H9 (cell line): Measurements from ENCODE around the gene RPLP2. TPM values are rescaled to one million over a fixed set of nuclear protein-coding genes. Genes with fewer than 3 reads are reported as not detected.

Experiments
- DNase-seq: peaks from one replicate; pipeline ENCODE4 v3.0.0-alpha.2; 2017
- H2AFZ ChIP-seq: one replicate; pipeline ENCODE4 v1.6.1; 2013; ENCODE audit warnings: mild to moderate bottlenecking, low read length, control low read depth, moderate library complexity
- H2AK5ac ChIP-seq: 2 replicates; pipeline ENCODE4 v1.6.1; 2013; ENCODE audit warnings: low read length, control low read depth, mixed read lengths; ENCODE audit not compliant: insufficient read length
- H2BK120ac ChIP-seq: one replicate; pipeline ENCODE4 v1.6.1; 2013; ENCODE audit warnings: low read depth, mild to moderate bottlenecking, low read length, control low read depth, inconsistent platforms; ENCODE audit not compliant: poor library complexity, severe bottlenecking
- H2BK12ac ChIP-seq: 2 replicates; pipeline ENCODE4 v1.6.1; 2013; ENCODE audit warnings: low read length, control low read depth, mixed read lengths, low read depth; ENCODE audit not compliant: insufficient read length
- H2BK15ac ChIP-seq: 2 replicates; pipeline ENCODE4 v1.6.1; 2013; ENCODE audit warnings: low read depth, low read length, control low read depth
- H2BK20ac ChIP-seq: one replicate; pipeline ENCODE4 v1.6.1; 2013; ENCODE audit warnings: low read depth, mild to moderate bottlenecking, low read length, control low read depth, inconsistent platforms; ENCODE audit not compliant: poor library complexity, severe bottlenecking
- H2BK5ac ChIP-seq: 2 replicates; pipeline ENCODE4 v1.6.1; 2013; ENCODE audit warnings: low read length, control low read depth, mixed read lengths; ENCODE audit not compliant: insufficient read length
- H3K14ac ChIP-seq: 2 replicates; pipeline ENCODE4 v1.6.1; 2013; ENCODE audit warnings: low read length, control low read depth; ENCODE audit not compliant: insufficient read depth
- H3K18ac ChIP-seq: 2 replicates; pipeline ENCODE4 v1.6.1; 2013; ENCODE audit warnings: low read depth, mild to moderate bottlenecking, mixed read lengths, low read length, control low read depth; ENCODE audit not compliant: insufficient read length
- H3K23ac ChIP-seq: 2 replicates; pipeline ENCODE4 v1.6.1; 2013; ENCODE audit warnings: low read length, control low read depth, mixed read lengths, low read depth; ENCODE audit not compliant: insufficient read length
- H3K23me2 ChIP-seq: 2 replicates; pipeline ENCODE4 v1.6.1; 2013; ENCODE audit warnings: low read depth, mild to moderate bottlenecking, mixed read lengths, low read length, control low read depth; ENCODE audit not compliant: insufficient read length, poor library complexity, severe bottlenecking
- H3K27ac ChIP-seq: 2 replicates; pipeline ENCODE4 v1.5.1; 2013; ENCODE audit warnings: low read length, control low read depth, mixed read lengths, low read depth; ENCODE audit not compliant: insufficient read length
- H3K27me3 ChIP-seq: 2 replicates; pipeline ENCODE4 v1.6.1; 2013; ENCODE audit warnings: low read length, control low read depth, inconsistent platforms; ENCODE audit not compliant: insufficient read depth
- H3K4ac ChIP-seq: 2 replicates; pipeline ENCODE4 v1.6.1; 2013; ENCODE audit warnings: low read depth, mild to moderate bottlenecking, control low read depth, inconsistent platforms, low read length, moderate library complexity
- H3K4me1 ChIP-seq: 2 replicates; pipeline ENCODE4 v1.6.1; 2013; ENCODE audit warnings: low read length, control low read depth, inconsistent platforms; ENCODE audit not compliant: insufficient read depth
- H3K4me2 ChIP-seq: 2 replicates; pipeline ENCODE4 v1.6.1; 2013; ENCODE audit warnings: low read length, control low read depth, mixed read lengths; ENCODE audit not compliant: insufficient read length, insufficient read depth
- H3K56ac ChIP-seq: 2 replicates; pipeline ENCODE4 v1.6.1; 2013; ENCODE audit warnings: low read depth, mild to moderate bottlenecking, mixed read lengths, low read length, control low read depth; ENCODE audit not compliant: insufficient read length
- H3K79me1 ChIP-seq: 2 replicates; pipeline ENCODE4 v1.6.1; 2013; ENCODE audit warnings: low read depth, mild to moderate bottlenecking, moderate library complexity, low read length, control low read depth, inconsistent platforms; ENCODE audit not compliant: insufficient read depth, poor library complexity, severe bottlenecking
- H3K79me2 ChIP-seq: 2 replicates; pipeline ENCODE4 v1.6.1; 2013; ENCODE audit warnings: low read length, control low read depth, inconsistent platforms; ENCODE audit not compliant: insufficient read depth
- H3K9ac ChIP-seq: 2 replicates; pipeline ENCODE4 v1.6.1; 2013; ENCODE audit warnings: low read length, control low read depth, mixed read lengths; ENCODE audit not compliant: insufficient read length; ENCODE audit errors: extremely low read depth
- H3K9me3 ChIP-seq: one replicate; pipeline ENCODE4 v1.6.1; 2013; ENCODE audit warnings: low read depth, low read length, inconsistent platforms; ENCODE audit not compliant: control insufficient read depth
- H3T11ph ChIP-seq: one replicate; pipeline ENCODE4 v1.6.1; 2013; ENCODE audit warnings: mild to moderate bottlenecking, low read length, control low read depth, inconsistent platforms
- H4K20me1 ChIP-seq: one replicate; pipeline ENCODE4 v1.6.1; 2013; ENCODE audit not compliant: control insufficient read depth, insufficient read length, insufficient read depth
- H4K5ac ChIP-seq: 2 replicates; pipeline ENCODE4 v1.6.1; 2013; ENCODE audit warnings: low read depth, mild to moderate bottlenecking, mixed read lengths, low read length, control low read depth; ENCODE audit not compliant: insufficient read length
- H4K8ac ChIP-seq: replicated peaks from 2 replicates; pipeline ENCODE4 v1.6.1; 2013; ENCODE audit warnings: low read length, control low read depth, mixed read lengths, low read depth; ENCODE audit not compliant: insufficient read length
- H4K91ac ChIP-seq: 2 replicates; pipeline ENCODE4 v1.6.1; 2013; ENCODE audit warnings: low read depth, mild to moderate bottlenecking, moderate library complexity, mixed read lengths, low read length, control low read depth; ENCODE audit not compliant: insufficient read length
- H3K27ac Mint-ChIP-seq, 3 experiments: 2 replicates in 2 of 3; 3 replicates in 1 of 3; pipeline ENCODE4 v1.8.0; 2020 to 2021; ENCODE audit warnings: mixed read lengths in 3 of 3, mild to moderate bottlenecking in 1 of 3, moderate library complexity in 1 of 3
- H3K27me3 Mint-ChIP-seq: 2 replicates; pipeline ENCODE4 v1.8.0; 2021; ENCODE audit warnings: low read depth, mild to moderate bottlenecking, moderate library complexity, mixed read lengths
- H3K36me3 Mint-ChIP-seq, 3 experiments: 2 replicates in 2 of 3; 3 replicates in 1 of 3; pipeline ENCODE4 v1.8.0; 2020 to 2021; ENCODE audit warnings: low read depth in 3 of 3, mixed read lengths in 3 of 3; ENCODE audit not compliant: insufficient read depth in 1 of 3
- H3K4me1 Mint-ChIP-seq, 2 experiments: 2 replicates each; pipeline ENCODE4 v1.8.0; 2020; ENCODE audit warnings: mixed read lengths in 2 of 2
- H3K4me3 Mint-ChIP-seq, 2 experiments: 2 replicates in 1 of 2; 3 replicates in 1 of 2; pipeline ENCODE4 v1.8.0; 2020 to 2021; ENCODE audit warnings: mild to moderate bottlenecking in 2 of 2, mixed read lengths in 2 of 2, moderate library complexity in 1 of 2
- H3K9me3 Mint-ChIP-seq, 2 experiments: 2 replicates in 1 of 2; 3 replicates in 1 of 2; pipeline ENCODE4 v1.8.0; 2020; ENCODE audit warnings: mild to moderate bottlenecking in 2 of 2, mixed read lengths in 2 of 2, moderate library complexity in 1 of 2
- WGBS: extraction: QIAGEN DNeasy Blood & Tissue Kit; methylation state at CpG from one replicate; pipeline ENCODE4 v1.1.7; 2013; ENCODE audit warnings: missing lambda C conversion rate, low lambda C conversion rate, mixed read lengths; ENCODE audit not compliant: insufficient read length; ENCODE audit errors: extremely low coverage; 5-methylcytosine and 5-hydroxymethylcytosine counted together
- total RNA-seq: library from RNA; stranded (reverse); gene quantifications from 2 replicates; pipeline ENCODE4 v1.2.1, GENCODE V29; 2021
- TF ChIP-seq, protein P1 (sequence below): fragments of 200-600 bp; sonication (generic); conservative IDR thresholded peaks from 3 replicates; pipeline ENCODE4 v1.8.0; 2021; ENCODE audit warnings: antibody characterized with exemption, mild to moderate bottlenecking

RPLP2 gene
- total RNA-seq, 1 experiment from 2014 or later: 2,138 TPM

DNA sequence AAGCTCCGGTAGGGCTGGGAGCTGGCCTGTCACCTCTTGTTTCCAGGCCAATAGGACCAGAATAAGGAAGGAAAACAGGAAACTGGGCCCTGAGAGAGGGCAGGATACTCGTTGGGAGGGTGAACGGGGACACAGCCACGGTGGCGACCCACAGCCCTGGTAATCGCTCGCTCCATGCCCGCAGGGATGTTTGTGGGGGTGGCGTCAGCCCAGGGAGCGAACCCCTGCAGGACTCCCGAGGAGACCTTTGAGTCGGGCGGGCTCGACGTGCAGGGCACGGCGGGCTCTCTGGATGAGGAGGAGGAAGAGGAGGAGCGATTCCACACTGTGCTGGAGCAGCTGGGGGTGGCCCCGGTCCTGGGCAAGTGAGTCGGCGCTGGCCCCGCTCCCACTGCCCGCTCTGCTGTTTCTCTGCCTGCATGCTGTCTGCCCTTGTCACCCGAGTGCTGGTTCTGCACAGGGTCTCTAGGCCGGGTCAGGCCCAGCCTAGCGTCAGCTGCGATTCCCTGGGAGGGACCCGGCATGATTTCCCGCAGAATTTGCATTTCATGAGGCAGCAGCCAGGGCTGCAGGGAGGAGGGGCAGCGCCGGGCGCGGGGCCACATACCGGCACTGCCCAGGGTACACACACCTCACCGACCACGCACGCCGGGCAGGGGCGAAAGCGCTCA lies 19.5 kb downstream of the RPLP2 start:
- H3K4me1 ChIP-seq: no peaks in the 10 kb centered on the region; the same call in 1 of the 2 replicates
- H3K9ac ChIP-seq: no peak overlapping the region
- no peak overlapping the region for H3T11ph ChIP-seq
- no peaks in the 10 kb centered on the region for H3K79me2 ChIP-seq
- no peak overlapping the region for H3K4ac ChIP-seq
- H3K27me3 ChIP-seq: peaks cover 9% of the 10 kb centered on the region; the same call in 1 of the 2 replicates
- H3K27ac ChIP-seq: no peak overlapping the region
- H2BK15ac ChIP-seq: no peak overlapping the region
- H2BK12ac ChIP-seq: no peak overlapping the region
- no peak overlapping the region for H4K5ac ChIP-seq
- H3K18ac ChIP-seq: no peak overlapping the region
- no peak overlapping the region for H3K23ac ChIP-seq
- H2AK5ac ChIP-seq: no peak overlapping the region
- Mint-ChIP-seq H3K27ac (no peak overlapping the region), H3K27me3 (peaks cover 36% of the 10 kb centered on the region), H3K9me3 (no peaks in the 10 kb centered on the region), H3K4me3 (peak overlapping the region; percentile 64 to 80), H3K4me1 (peaks cover 37 to 52% of the 10 kb centered on the region in 2 experiments), H3K36me3 (peaks cover 4 to 10% (median 7%) of the 10 kb centered on the region in 3 experiments; a peak in 6 of 7 replicates)
- no CpG with 5 or more reads among the region's 40 CpGs for WGBS
- H4K8ac ChIP-seq: no peak overlapping the region
- no peak overlapping the region for H4K91ac ChIP-seq
- no peaks in the 10 kb centered on the region for H3K79me1 ChIP-seq
- no peak overlapping the region for H3K14ac ChIP-seq
- no peak overlapping the region for H2BK20ac ChIP-seq
- no peaks in the 10 kb centered on the region for H3K9me3 ChIP-seq
- H2BK5ac ChIP-seq: no peak overlapping the region
- TF ChIP-seq, protein P1, sequence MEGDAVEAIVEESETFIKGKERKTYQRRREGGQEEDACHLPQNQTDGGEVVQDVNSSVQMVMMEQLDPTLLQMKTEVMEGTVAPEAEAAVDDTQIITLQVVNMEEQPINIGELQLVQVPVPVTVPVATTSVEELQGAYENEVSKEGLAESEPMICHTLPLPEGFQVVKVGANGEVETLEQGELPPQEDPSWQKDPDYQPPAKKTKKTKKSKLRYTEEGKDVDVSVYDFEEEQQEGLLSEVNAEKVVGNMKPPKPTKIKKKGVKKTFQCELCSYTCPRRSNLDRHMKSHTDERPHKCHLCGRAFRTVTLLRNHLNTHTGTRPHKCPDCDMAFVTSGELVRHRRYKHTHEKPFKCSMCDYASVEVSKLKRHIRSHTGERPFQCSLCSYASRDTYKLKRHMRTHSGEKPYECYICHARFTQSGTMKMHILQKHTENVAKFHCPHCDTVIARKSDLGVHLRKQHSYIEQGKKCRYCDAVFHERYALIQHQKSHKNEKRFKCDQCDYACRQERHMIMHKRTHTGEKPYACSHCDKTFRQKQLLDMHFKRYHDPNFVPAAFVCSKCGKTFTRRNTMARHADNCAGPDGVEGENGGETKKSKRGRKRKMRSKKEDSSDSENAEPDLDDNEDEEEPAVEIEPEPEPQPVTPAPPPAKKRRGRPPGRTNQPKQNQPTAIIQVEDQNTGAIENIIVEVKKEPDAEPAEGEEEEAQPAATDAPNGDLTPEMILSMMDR: no peak
- no peaks in the 10 kb centered on the region for H4K20me1 ChIP-seq
- H3K4me2 ChIP-seq: peak overlapping the region; percentile 56
- no peak overlapping the region for H3K56ac ChIP-seq
- H2BK120ac ChIP-seq: no peak overlapping the region
- H2AFZ ChIP-seq: no peak overlapping the region
- peak; percentile 58 for DNase-seq
- peaks cover 32% of the 10 kb centered on the region for H3K23me2 ChIP-seq
